ENCODE measurements around the gene DIAPH1.

DIAPH1 gene

GRCh38 chr5:141560725-141561483 is 57.9 kb downstream of the DIAPH1 start:
- DNase-seq (ENCODE audit: low read depth), result peak; percentile 98

- DNase-seq (ENCODE audit: low read depth), result peak; percentile 40
These were observed 58.6 kb downstream of the DIAPH1 start for GRCh38 chr5:141560151-141560550.

- peak; percentile 47 for DNase-seq (ENCODE audit: low read depth)
These were observed 59.3 kb downstream of the DIAPH1 start for GRCh38 chr5:141559461-141559860.

- DNase-seq (ENCODE audit: low read depth), result peak; percentile 59
These were observed 60.6 kb downstream of the DIAPH1 start for GRCh38 chr5:141558150-141558549.

- DNase-seq (ENCODE audit: low read depth), result peak; percentile 100
These were observed 61.1 kb downstream of the DIAPH1 start for GRCh38 chr5:141557681-141558136.

GRCh38 chr5:141547921-141548320 is 70.9 kb downstream of the DIAPH1 start:
- DNase-seq (ENCODE audit: low read depth), result no peak

GRCh38 chr5:141547488-141547887 is 71.3 kb downstream of the DIAPH1 start:
- DNase-seq (ENCODE audit: low read depth), result peak; percentile 66

- DNase-seq (ENCODE audit: low read depth), result no peak
These were observed 75.7 kb downstream of the DIAPH1 start for GRCh38 chr5:141543053-141543452.

GRCh38 chr5:141534492-141535213 is 84.1 kb downstream of the DIAPH1 start:
- DNase-seq (ENCODE audit: low read depth), result no peak

GRCh38 chr5:141533897-141534296 is 84.9 kb downstream of the DIAPH1 start:
- no peak for DNase-seq (ENCODE audit: low read depth)

- no peak for DNase-seq (ENCODE audit: low read depth)
These were observed 86.1 kb downstream of the DIAPH1 start for GRCh38 chr5:141532726-141533125.

- no peak for DNase-seq (ENCODE audit: low read depth)
These were observed 88.9 kb downstream of the DIAPH1 start for GRCh38 chr5:141529873-141530272.

- peak; percentile 84 for DNase-seq (ENCODE audit: low read depth)
These were observed 89.8 kb downstream of the DIAPH1 start for GRCh38 chr5:141529002-141529401.

- peak; percentile 46 for DNase-seq (ENCODE audit: low read depth)
These were observed 90.4 kb downstream of the DIAPH1 start for GRCh38 chr5:141528291-141528984.

- DNase-seq (ENCODE audit: low read depth), result no peak
These were observed 91.4 kb downstream of the DIAPH1 start for GRCh38 chr5:141527426-141527825.

- DNase-seq (ENCODE audit: low read depth), result no peak
These were observed 93.1 kb downstream of the DIAPH1 start for GRCh38 chr5:141525653-141526052.

- DNase-seq (ENCODE audit: low read depth), result peak; percentile 97
These were observed 93.9 kb downstream of the DIAPH1 start for GRCh38 chr5:141524604-141525597.

GRCh38 chr5:141523991-141524390 is 94.8 kb downstream of the DIAPH1 start:
- DNase-seq (ENCODE audit: low read depth), result no peak

GRCh38 chr5:141522301-141522700 is 96.5 kb downstream of the DIAPH1 start:
- no peak for DNase-seq (ENCODE audit: low read depth)

GRCh38 chr5:141521244-141521781 is 97.5 kb downstream of the DIAPH1 start:
- DNase-seq (ENCODE audit: low read depth), result peak; percentile 99
